BLaER1 treated with 17β-estradiol and CSF1 and Interleukin-3, amounts not matched to agents 10 nM and 100 nM (cell line): ENCODE measurements around the gene NOP10.

Source experiments
- H3K27ac ChIP-seq, 11 experiments: shearing (Covaris generic); formaldehyde crosslinking; 2 replicates each; pipeline ENCODE4 v1.8.1; 2022
- H3K27me3 ChIP-seq, 11 experiments: shearing (Covaris generic); formaldehyde crosslinking; 2 replicates each; pipeline ENCODE4 v1.8.1; 2022
- H3K36me3 ChIP-seq, 11 experiments: shearing (Covaris generic); formaldehyde crosslinking; 2 replicates each; pipeline ENCODE4 v1.8.1; 2022
- H3K4me1 ChIP-seq, 10 experiments: shearing (Covaris generic); formaldehyde crosslinking; 2 replicates each; pipeline ENCODE4 v1.8.1; 2022
- H3K4me2 ChIP-seq, 11 experiments: shearing (Covaris generic); formaldehyde crosslinking; 2 replicates each; pipeline ENCODE4 v1.8.1; 2022
- H3K4me3 ChIP-seq, 10 experiments: shearing (Covaris generic); formaldehyde crosslinking; 2 replicates each; pipeline ENCODE4 v1.8.1; 2022
- H3K9ac ChIP-seq, 11 experiments: shearing (Covaris generic); formaldehyde crosslinking; 2 replicates each; pipeline ENCODE4 v1.8.1; 2022
- H3K9me3 ChIP-seq, 11 experiments: shearing (Covaris generic); formaldehyde crosslinking; replicated peaks in 1 of 11; 2 replicates each; pipeline ENCODE4 v1.8.1; 2022
- H4K20me1 ChIP-seq, 11 experiments: shearing (Covaris generic); formaldehyde crosslinking; 2 replicates each; pipeline ENCODE4 v1.8.1; 2022
- Cebpa-rat ChIP-seq, 11 experiments: shearing (Covaris generic); IDR thresholded peaks; 2 replicates each; pipeline ENCODE4 v1.8.1; 2022

NOP10 gene

GRCh38 chr15:34337557-34338306 lies 5.2 kb downstream of the NOP10 start, which contains the start of gene SLC12A6:
Gene SLC12A6 (minus strand): TSS chr15:34337781. CDS start chr15:34336680, 1,101 bp downstream.
- peak within 1 kb of the TSS; percentile 92 to 99 (median 96) for H3K4me2 ChIP-seq
- no peaks in the 10 kb centered on the region for H3K27me3 ChIP-seq
- H3K9me3 ChIP-seq, result peaks cover 0 to 10% (median 0%) of the 10 kb centered on the region in 11 experiments; a peak in 6 of 22 replicates
- H3K4me1 ChIP-seq, result peaks cover 49 to 83% (median 64%) of the 10 kb centered on the region in 10 experiments
- peaks cover 21 to 38% (median 33%) of the 10 kb centered on the region in 11 experiments for H3K36me3 ChIP-seq
- H3K9ac ChIP-seq, result peak within 1 kb of the TSS; percentile 90 to 96 (median 94)
- H4K20me1 ChIP-seq, result peaks cover 0 to 15% (median 0%) of the 10 kb centered on the region in 11 experiments; a peak in 5 of 22 replicates
- peak within 1 kb of the TSS; percentile 88 to 98 (median 94) for H3K27ac ChIP-seq
- no peak for TF ChIP-seq Cebpa-rat (IDR thresholded peaks at IDR 0.05)
- peak within 1 kb of the TSS; percentile 80 to 97 (median 86) for H3K4me3 ChIP-seq

GRCh38 chr15:34336991-34337556 lies 5.9 kb downstream of the NOP10 start:
- Histone ChIP-seq H3K9ac (peak overlapping the region; percentile 90 to 96 (median 94)), H3K4me2 (peak overlapping the region; percentile 89 to 99 (median 96)), H3K4me1 (peaks cover 55 to 89% (median 69%) of the 10 kb centered on the region in 10 experiments), H3K27me3 (no peaks in the 10 kb centered on the region), H4K20me1 (peaks cover 0 to 15% (median 0%) of the 10 kb centered on the region in 11 experiments; a peak in 5 of 22 replicates), H3K9me3 (peaks cover 0 to 5% (median 0%) of the 10 kb centered on the region in 11 experiments; a peak in 6 of 22 replicates), H3K36me3 (peaks cover 23 to 43% (median 39%) of the 10 kb centered on the region in 11 experiments), H3K4me3 (peak overlapping the region; percentile 80 to 97 (median 86)), H3K27ac (peak overlapping the region; percentile 88 to 98 (median 94))
- TF ChIP-seq Cebpa-rat (IDR thresholded peaks at IDR 0.05), result no peak

- no peaks in the 10 kb centered on the region for H3K27me3 ChIP-seq
- no peaks in the 10 kb centered on the region; a peak in 2 of 22 replicates for H3K9me3 ChIP-seq
- TF ChIP-seq Cebpa-rat (IDR thresholded peaks at IDR 0.05), result no peak
- H3K9ac ChIP-seq, result peak overlapping the region; percentile 90 to 96 (median 94)
- peaks cover 0 to 15% (median 0%) of the 10 kb centered on the region in 11 experiments; a peak in 5 of 22 replicates for H4K20me1 ChIP-seq
- peaks cover 18 to 44% (median 38%) of the 10 kb centered on the region in 11 experiments for H3K36me3 ChIP-seq
- H3K27ac ChIP-seq, result peak overlapping the region; percentile 88 to 98 (median 94)
- peak overlapping the region; percentile 89 to 99 (median 96) for H3K4me2 ChIP-seq
- peak overlapping the region; percentile 80 to 97 (median 86) for H3K4me3 ChIP-seq
- H3K4me1 ChIP-seq, result peaks cover 56 to 85% (median 68%) of the 10 kb centered on the region in 10 experiments
These were observed 6.5 kb downstream of the NOP10 start for GRCh38 chr15:34336231-34336990.

GRCh38 chr15:34335176-34336032 lies 7.5 kb downstream of the NOP10 start:
- Histone ChIP-seq H3K27ac (peak overlapping the region; percentile 87 to 98 (median 94)), H3K4me1 (peaks cover 56 to 77% (median 64%) of the 10 kb centered on the region in 10 experiments), H3K9ac (peak overlapping the region; percentile 90 to 96 (median 94)), H3K4me3 (peak overlapping the region; percentile 80 to 97 (median 86)), H3K27me3 (no peaks in the 10 kb centered on the region), H3K36me3 (peaks cover 8 to 43% (median 38%) of the 10 kb centered on the region in 11 experiments), H3K9me3 (no peaks in the 10 kb centered on the region; a peak in 1 of 22 replicates), H3K4me2 (peak overlapping the region; percentile 89 to 99 (median 96)), H4K20me1 (peaks cover 0 to 15% (median 0%) of the 10 kb centered on the region in 11 experiments; a peak in 4 of 22 replicates)
- TF ChIP-seq Cebpa-rat (IDR thresholded peaks at IDR 0.05), result peak in 3 of 11 experiments; percentile 24 to 48 (median 40); a peak in 1 of 22 replicates

- peaks cover 56 to 72% (median 61%) of the 10 kb centered on the region in 10 experiments for H3K4me1 ChIP-seq
- H3K4me3 ChIP-seq, result peak overlapping the region; percentile 80 to 97 (median 86)
These were observed 8.3 kb downstream of the NOP10 start for GRCh38 chr15:34334672-34335071.

GRCh38 chr15:34332553-34333120 lies 10.3 kb downstream of the NOP10 start:
- H3K27ac ChIP-seq, result peak overlapping the region; percentile 87 to 98 (median 94); a peak in 21 of 22 replicates
- H3K27me3 ChIP-seq, result no peaks in the 10 kb centered on the region
- peaks cover 0 to 17% (median 9%) of the 10 kb centered on the region in 11 experiments; a peak in 10 of 22 replicates for H4K20me1 ChIP-seq
- no peak for TF ChIP-seq Cebpa-rat (IDR thresholded peaks at IDR 0.05)
- no peaks in the 10 kb centered on the region; a peak in 1 of 22 replicates for H3K9me3 ChIP-seq
- peaks cover 57 to 76% (median 65%) of the 10 kb centered on the region in 10 experiments for H3K4me1 ChIP-seq
- H3K4me2 ChIP-seq, result peak overlapping the region; percentile 89 to 99 (median 96)
- peak overlapping the region in 9 of 10 experiments; percentile 80 to 97 (median 87); a peak in 13 of 20 replicates for H3K4me3 ChIP-seq
- H3K36me3 ChIP-seq, result peaks cover 0 to 41% (median 32%) of the 10 kb centered on the region in 11 experiments; a peak in 17 of 22 replicates
- peak overlapping the region in 10 of 11 experiments; percentile 90 to 96 (median 94); a peak in 20 of 22 replicates for H3K9ac ChIP-seq

More at GRCh38 chr15:34334672-34335071, 8.3 kb downstream of the NOP10 start:
- Histone ChIP-seq H3K36me3 (peaks cover 3 to 43% (median 38%) of the 10 kb centered on the region in 11 experiments; a peak in 18 of 22 replicates), H3K27ac (peak overlapping the region; percentile 87 to 98 (median 94)), H3K9me3 (no peaks in the 10 kb centered on the region; a peak in 1 of 22 replicates), H3K27me3 (no peaks in the 10 kb centered on the region), H4K20me1 (peaks cover 0 to 9% (median 0%) of the 10 kb centered on the region in 11 experiments; a peak in 3 of 22 replicates), H3K4me2 (peak overlapping the region; percentile 89 to 99 (median 96); a peak in 21 of 22 replicates), H3K9ac (peak overlapping the region; percentile 90 to 96 (median 94))
- TF ChIP-seq Cebpa-rat (IDR thresholded peaks at IDR 0.05), result no peak

- peaks cover 59 to 80% (median 69%) of the 10 kb centered on the region in 10 experiments for H3K4me1 ChIP-seq
- no peak for TF ChIP-seq Cebpa-rat (IDR thresholded peaks at IDR 0.05)
- H3K36me3 ChIP-seq, result peaks cover 0 to 47% (median 32%) of the 10 kb centered on the region in 11 experiments; a peak in 17 of 22 replicates
- peak overlapping the region in 1 of 11 experiments; percentile 37; a peak in 2 of 22 replicates for H3K9ac ChIP-seq
- H3K4me2 ChIP-seq, result peak overlapping the region in 10 of 11 experiments; percentile 89 to 99 (median 96); a peak in 18 of 22 replicates
- no peaks in the 10 kb centered on the region; a peak in 1 of 22 replicates for H3K9me3 ChIP-seq
- H4K20me1 ChIP-seq, result peaks cover 0 to 19% (median 9%) of the 10 kb centered on the region in 11 experiments; a peak in 10 of 22 replicates
- peak overlapping the region in 8 of 11 experiments; percentile 90 to 98 (median 96); a peak in 11 of 22 replicates for H3K27ac ChIP-seq
- H3K27me3 ChIP-seq, result no peaks in the 10 kb centered on the region
- 0 out of 20 replicates have a peak overlapping the region, but pooled peaks of 1 of the 10 experiments have one; percentile 0 for H3K4me3 ChIP-seq
These were observed 11.1 kb downstream of the NOP10 start for GRCh38 chr15:34331809-34332208.
